ENCODE results near the gene RNF111. TPM values are rescaled to one million over a fixed set of nuclear protein-coding genes. Genes with fewer than 3 reads are reported as not detected.

Gene RNF111
- 20.4 to 34.0 TPM (median 24.8 TPM) in 5 replicates for total RNA-seq (2022; extraction: Qiagen RNA extraction; ENCODE audit: low read depth)

GRCh38 chr15:58987491-58988005 lies at the start of gene RNF111:
Gene RNF111 (plus strand): TSS chr15:58987663. CDS start chr15:59030823, 43,160 bp downstream.

GRCh38 chr15:59104912-59105732 lies 117.7 kb downstream of the RNF111 start, which contains the start of gene CCNB2:
Gene CCNB2 (plus strand): TSS chr15:59105146. CDS start chr15:59105269, 123 bp downstream.

Other genes starting within 250 kb of the RNF111 start
- 89.5 to 145 TPM (median 129 TPM) in 5 replicates for gene ADAM10, start 238.0 kb upstream of the RNF111 start, total RNA-seq (2022; extraction: Qiagen RNA extraction; ENCODE audit: low read depth)
- gene MINDY2, start 216.4 kb upstream of the RNF111 start, total RNA-seq (2022; extraction: Qiagen RNA extraction; ENCODE audit: low read depth), result 2.1 to 7.7 TPM (median 4.9 TPM) in 5 replicates
- gene SLTM, start 54.0 kb upstream of the RNF111 start, total RNA-seq (2022; extraction: Qiagen RNA extraction; ENCODE audit: low read depth), result 75.5 to 88.1 TPM (median 77.0 TPM) in 5 replicates
- gene CCNB2, start 117.5 kb downstream of the RNF111 start, total RNA-seq (2022; extraction: Qiagen RNA extraction; ENCODE audit: low read depth), result 90.0 to 125 TPM (median 98.5 TPM) in 5 replicates
- gene LDHAL6B, start 219.2 kb downstream of the RNF111 start, total RNA-seq (2022; extraction: Qiagen RNA extraction; ENCODE audit: low read depth), result not detected in 5 replicates

Data from A549 treated with ZK216348 at 1 μM for 4 hours (cell line).